Naive thymus-derived CD8-positive, alpha-beta T cell (primary cell): ENCODE results near the gene SLC12A5. TPM values are rescaled to one million over a fixed set of nuclear protein-coding genes. Genes with fewer than 3 reads are reported as not detected.

ENCODE experiments used
- ATAC-seq, 2 donors: fragments of 150-1000 bp; cut with Tn5 transposase in 1 of 2; sonication (Bioruptor Pico), chemical (Tn5 transposase) in 1 of 2; 1 replicate in 1 of 2; 2 replicates in 1 of 2; pipeline ENCODE4 v1.10.0; 2021; ENCODE audit warnings: mild to moderate bottlenecking in 2 of 2, moderate library complexity in 2 of 2
- POLR2A ChIA-PET: fragments of 350-600 bp; sonication (Branson Sonifier 250); formaldehyde crosslinking; loops from one replicate; lab custom pipeline; 2021; ENCODE audit warnings: antibody characterized with exemption; lab: Charles Lee
- DNase-seq, 10 donors: peaks; one replicate each; pipeline versions ENCODE4 v3.0.0 to v3.0.0-alpha.2; 2020 to 2022
- H3K27ac Mint-ChIP-seq, 10 donors: one replicate each; pipeline ENCODE4 v1.8.0; 2020 to 2022; ENCODE audit warnings: mild to moderate bottlenecking in 10 of 10, mixed read lengths in 10 of 10, moderate library complexity in 4 of 10, inconsistent platforms in 1 of 10
- H3K27me3 Mint-ChIP-seq, 5 donors: one replicate each; pipeline ENCODE4 v1.8.0; 2021 to 2022; ENCODE audit warnings: mixed read lengths in 5 of 5
- H3K36me3 Mint-ChIP-seq, 3 donors: one replicate each; pipeline ENCODE4 v1.8.0; 2020 to 2022; ENCODE audit warnings: mixed read lengths in 3 of 3, mild to moderate bottlenecking in 2 of 3, inconsistent platforms in 1 of 3
- H3K4me1 Mint-ChIP-seq, 4 donors: one replicate each; pipeline ENCODE4 v1.8.0; 2021 to 2022; ENCODE audit warnings: mixed read lengths in 4 of 4
- H3K4me3 Mint-ChIP-seq, 10 donors: one replicate each; pipeline ENCODE4 v1.8.0; 2020 to 2022; ENCODE audit warnings: mild to moderate bottlenecking in 10 of 10, mixed read lengths in 10 of 10, moderate library complexity in 6 of 10, inconsistent platforms in 1 of 10
- H3K9me3 Mint-ChIP-seq, 9 donors: one replicate each; pipeline ENCODE4 v1.8.0; 2020 to 2022; ENCODE audit warnings: mixed read lengths in 9 of 9, mild to moderate bottlenecking in 3 of 9, inconsistent platforms in 1 of 9, moderate library complexity in 1 of 9
- polyA plus RNA-seq, 3 donors: library from polyadenylated mRNA; unstranded; fragments of 300-500 nt; fragmentation: Illumina TruSeq; gene quantifications; one replicate each; pipeline ENCODE4 v1.2.3, GENCODE V29; 2021
- total RNA-seq, 8 experiments: library from RNA in 2 of 8; stranded (reverse) in 2 of 8; gene quantifications; one replicate each; pipeline ENCODE4 v1.2.3 and lab custom pipeline; 2021 to 2026

The SLC12A5 gene
- total and polyA plus RNA-seq, 5 experiments from 2014 or later: 0.83 to 1.5 (median 1.0) TPM; not detected in 2

- H3K9me3 Mint-ChIP-seq: peaks cover 0 to 3% (median 0%) of the 10 kb centered on the region in 9 donors
- H3K4me1 Mint-ChIP-seq: peaks cover 0 to 4% (median 0%) of the 10 kb centered on the region in 4 donors
- H3K27me3 Mint-ChIP-seq: peaks cover 35 to 88% (median 61%) of the 10 kb centered on the region in 5 donors
- H3K27ac Mint-ChIP-seq: no peak overlapping the region
- POLR2A ChIA-PET: no interaction called here
- DNase-seq (no peak), ATAC-seq (no peak)
- H3K4me3 Mint-ChIP-seq: no peak overlapping the region
- peaks cover 0 to 2% (median 0%) of the 10 kb centered on the region in 3 donors for H3K36me3 Mint-ChIP-seq
Measured at GRCh38 chr20:46031701-46032254, 2.8 kb downstream of the SLC12A5 start.

- peaks cover 32 to 69% (median 52%) of the 10 kb centered on the region in 5 donors for H3K27me3 Mint-ChIP-seq
- ATAC-seq (no peak), DNase-seq (no peak)
- POLR2A ChIA-PET: no interaction called here
- H3K27ac Mint-ChIP-seq: no peak overlapping the region
- peaks cover 0 to 3% (median 0%) of the 10 kb centered on the region in 9 donors for H3K9me3 Mint-ChIP-seq
- H3K4me1 Mint-ChIP-seq: peaks cover 0 to 4% (median 0%) of the 10 kb centered on the region in 4 donors
- peaks cover 0 to 2% (median 0%) of the 10 kb centered on the region in 3 donors for H3K36me3 Mint-ChIP-seq
- H3K4me3 Mint-ChIP-seq: no peak overlapping the region
Measured at GRCh38 chr20:46034039-46034438, 5.0 kb downstream of the SLC12A5 start.

- Mint-ChIP-seq H3K9me3 (no peaks in the 10 kb centered on the region), H3K4me1 (peaks cover 0 to 4% (median 0%) of the 10 kb centered on the region in 4 donors), H3K27ac (no peak overlapping the region), H3K4me3 (no peak overlapping the region), H3K36me3 (peaks cover 0 to 2% (median 0%) of the 10 kb centered on the region in 3 donors), H3K27me3 (peaks cover 33 to 63% (median 44%) of the 10 kb centered on the region in 5 donors)
- DNase-seq: no peak
- ATAC-seq: no peak
- POLR2A ChIA-PET: no interaction called here
Measured at GRCh38 chr20:46035253-46035652, 6.2 kb downstream of the SLC12A5 start.

GRCh38 chr20:46035713-46036112 lies 6.7 kb downstream of the SLC12A5 start:
- POLR2A ChIA-PET: no interaction called here
- H3K4me1 Mint-ChIP-seq: peaks cover 0 to 4% (median 0%) of the 10 kb centered on the region in 4 donors
- DNase-seq (no peak), ATAC-seq (no peak)
- H3K4me3 Mint-ChIP-seq: no peak overlapping the region
- no peaks in the 10 kb centered on the region for H3K9me3 Mint-ChIP-seq
- H3K27me3 Mint-ChIP-seq: peaks cover 36 to 64% (median 49%) of the 10 kb centered on the region in 5 donors
- H3K27ac Mint-ChIP-seq: no peak overlapping the region
- H3K36me3 Mint-ChIP-seq: no peaks in the 10 kb centered on the region

GRCh38 chr20:46036370-46036769 lies 7.4 kb downstream of the SLC12A5 start:
- no peak overlapping the region for H3K4me3 Mint-ChIP-seq
- H3K4me1 Mint-ChIP-seq: peaks cover 0 to 4% (median 0%) of the 10 kb centered on the region in 4 donors
- POLR2A ChIA-PET: no interaction called here
- H3K36me3 Mint-ChIP-seq: no peaks in the 10 kb centered on the region
- DNase-seq (no peak), ATAC-seq (no peak)
- H3K27me3 Mint-ChIP-seq: peaks cover 41 to 64% (median 55%) of the 10 kb centered on the region in 5 donors
- peaks cover 0 to 1% (median 0%) of the 10 kb centered on the region in 9 donors for H3K9me3 Mint-ChIP-seq
- H3K27ac Mint-ChIP-seq: no peak overlapping the region

GRCh38 chr20:46037036-46037435 lies 8.0 kb downstream of the SLC12A5 start:
- H3K4me3 Mint-ChIP-seq: no peak overlapping the region
- H3K9me3 Mint-ChIP-seq: peaks cover 0 to 8% (median 0%) of the 10 kb centered on the region in 9 donors
- POLR2A ChIA-PET: no interaction called here
- H3K4me1 Mint-ChIP-seq: peaks cover 0 to 4% (median 0%) of the 10 kb centered on the region in 4 donors
- H3K27me3 Mint-ChIP-seq: peaks cover 47 to 68% (median 58%) of the 10 kb centered on the region in 5 donors
- DNase-seq (no peak), ATAC-seq (no peak)
- H3K27ac Mint-ChIP-seq: no peak overlapping the region
- H3K36me3 Mint-ChIP-seq: peaks cover 0 to 5% (median 0%) of the 10 kb centered on the region in 3 donors

- POLR2A ChIA-PET: no interaction called here
- H3K36me3 Mint-ChIP-seq: peaks cover 0 to 5% (median 0%) of the 10 kb centered on the region in 3 donors
- peaks cover 32 to 60% (median 54%) of the 10 kb centered on the region in 5 donors for H3K27me3 Mint-ChIP-seq
- ATAC-seq (peak; percentile 32 to 56), DNase-seq (peak in 7 of 10 donors; percentile 17 to 54 (median 31))
- H3K4me1 Mint-ChIP-seq: no peaks in the 10 kb centered on the region
- H3K9me3 Mint-ChIP-seq: peaks cover 0 to 13% (median 0%) of the 10 kb centered on the region in 9 donors
- no peak overlapping the region for H3K4me3 Mint-ChIP-seq
- H3K27ac Mint-ChIP-seq: no peak overlapping the region
Measured at GRCh38 chr20:46040902-46041535, 12.0 kb downstream of the SLC12A5 start.

GRCh38 chr20:46043556-46043955 lies 14.5 kb downstream of the SLC12A5 start:
- H3K27me3 Mint-ChIP-seq: peaks cover 38 to 70% (median 62%) of the 10 kb centered on the region in 5 donors
- POLR2A ChIA-PET: no interaction called here
- no peak overlapping the region for H3K4me3 Mint-ChIP-seq
- ATAC-seq (no peak), DNase-seq (no peak)
- peaks cover 0 to 3% (median 0%) of the 10 kb centered on the region in 4 donors for H3K4me1 Mint-ChIP-seq
- no peak overlapping the region for H3K27ac Mint-ChIP-seq
- H3K9me3 Mint-ChIP-seq: peaks cover 0 to 13% (median 0%) of the 10 kb centered on the region in 9 donors
- peaks cover 0 to 5% (median 0%) of the 10 kb centered on the region in 3 donors for H3K36me3 Mint-ChIP-seq

GRCh38 chr20:46044896-46045295 lies 15.9 kb downstream of the SLC12A5 start:
- Mint-ChIP-seq H3K36me3 (peaks cover 0 to 5% (median 0%) of the 10 kb centered on the region in 3 donors), H3K27me3 (peaks cover 42 to 75% (median 66%) of the 10 kb centered on the region in 5 donors), H3K4me1 (peaks cover 0 to 3% (median 0%) of the 10 kb centered on the region in 4 donors), H3K4me3 (no peak overlapping the region), H3K27ac (no peak overlapping the region), H3K9me3 (peaks cover 0 to 13% (median 0%) of the 10 kb centered on the region in 9 donors)
- DNase-seq: no peak
- POLR2A ChIA-PET: no interaction called here
- ATAC-seq: no peak

GRCh38 chr20:46046588-46047310 lies 17.7 kb downstream of the SLC12A5 start:
- Mint-ChIP-seq H3K27me3 (peaks cover 30 to 66% (median 53%) of the 10 kb centered on the region in 5 donors), H3K36me3 (peaks cover 0 to 3% (median 0%) of the 10 kb centered on the region in 3 donors), H3K4me1 (peaks cover 0 to 3% (median 0%) of the 10 kb centered on the region in 4 donors), H3K4me3 (no peak overlapping the region), H3K9me3 (peaks cover 0 to 8% (median 0%) of the 10 kb centered on the region in 9 donors), H3K27ac (no peak overlapping the region)
- DNase-seq (no peak), ATAC-seq (no peak)
- POLR2A ChIA-PET: no interaction called here

- DNase-seq: no peak
- H3K4me3 Mint-ChIP-seq: no peak overlapping the region
- H3K27ac Mint-ChIP-seq: no peak overlapping the region
- no peak for ATAC-seq
- peaks cover 0 to 3% (median 0%) of the 10 kb centered on the region in 4 donors for H3K4me1 Mint-ChIP-seq
- H3K27me3 Mint-ChIP-seq: peaks cover 28 to 55% (median 42%) of the 10 kb centered on the region in 5 donors
- POLR2A ChIA-PET: no interaction called here
- peaks cover 0 to 2% (median 0%) of the 10 kb centered on the region in 9 donors for H3K9me3 Mint-ChIP-seq
- no peaks in the 10 kb centered on the region for H3K36me3 Mint-ChIP-seq
Measured at GRCh38 chr20:46047821-46048220, 18.8 kb downstream of the SLC12A5 start.

GRCh38 chr20:46049190-46049589 lies 20.2 kb downstream of the SLC12A5 start:
- no peaks in the 10 kb centered on the region for H3K9me3 Mint-ChIP-seq
- H3K4me1 Mint-ChIP-seq: peaks cover 0 to 3% (median 0%) of the 10 kb centered on the region in 4 donors
- H3K36me3 Mint-ChIP-seq: no peaks in the 10 kb centered on the region
- no peak for ATAC-seq
- DNase-seq: no peak
- no peak overlapping the region for H3K4me3 Mint-ChIP-seq
- POLR2A ChIA-PET: no interaction called here
- H3K27me3 Mint-ChIP-seq: peaks cover 20 to 41% (median 31%) of the 10 kb centered on the region in 5 donors
- no peak overlapping the region for H3K27ac Mint-ChIP-seq
